ENCODE measurements around the gene PXDN. TPM values are rescaled to one million over a fixed set of nuclear protein-coding genes. Genes with fewer than 3 reads are reported as not detected.

Gene PXDN
- total and polyA plus RNA-seq, 2 of the 13 experiments (the other 11 are each of a cell fraction or from before 2014, with no cell fraction given): not detected

DNA sequence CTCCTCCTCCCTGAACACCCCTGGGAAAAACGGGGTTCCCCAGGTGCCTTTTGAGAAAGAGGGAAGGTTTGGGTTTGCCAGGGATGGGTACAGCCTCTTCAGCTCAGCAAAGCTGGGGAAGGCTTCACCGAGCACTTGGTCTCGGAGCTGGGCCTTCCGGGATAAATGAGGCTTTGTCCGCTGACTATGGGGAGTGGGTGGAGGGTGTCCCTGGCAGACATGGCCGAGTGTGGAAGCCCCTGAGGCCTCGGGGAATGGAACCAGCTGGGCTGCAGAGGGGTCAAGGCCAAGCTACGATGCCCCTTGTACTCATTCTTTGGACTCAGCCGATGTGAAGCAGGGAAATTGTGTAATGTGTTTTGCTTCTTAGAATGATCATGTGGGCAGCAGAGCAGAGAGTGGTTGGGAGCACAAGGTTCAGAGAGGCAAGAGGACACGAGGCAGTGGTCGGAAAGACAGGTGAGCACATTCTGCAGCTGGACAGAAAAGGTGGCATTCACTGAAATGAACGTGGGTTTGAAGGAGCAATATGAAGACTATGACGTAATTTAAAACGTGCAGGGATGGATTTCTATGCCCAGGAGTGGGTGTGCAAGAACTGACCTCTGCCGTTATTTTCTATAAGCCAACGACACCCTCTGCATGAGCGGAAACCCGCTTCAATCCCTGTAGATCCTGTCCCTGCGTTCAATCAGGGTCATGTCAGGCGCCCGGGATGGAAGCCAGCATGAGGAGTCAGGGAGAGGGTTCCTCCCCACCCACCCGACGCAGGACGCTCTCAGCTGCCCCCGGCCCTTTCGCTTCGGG is 142.6 kb downstream of the PXDN start (continued):
- TF ChIP-seq HNF4G (IDR thresholded peaks at IDR 0.05; ENCODE audit: borderline replicate concordance, low read depth, low read length) (peak; percentile 66), HNF4G (CRISPR knock-in tag; IDR thresholded peaks at IDR 0.05; ENCODE audit: borderline replicate concordance, low read depth) (peak; percentile 69; the same call in 1 of the 2 replicates), ZNF703 (CRISPR knock-in tag; IDR thresholded peaks at IDR 0.05; ENCODE audit: borderline replicate concordance) (no peak), ZNF644 (CRISPR knock-in tag; IDR thresholded peaks at IDR 0.05; ENCODE audit: low read depth) (0 out of 2 replicates have a peak, but pooled peaks have one; percentile 50), FOXA3 (CRISPR knock-in tag; IDR thresholded peaks at IDR 0.05) (peak; percentile 52; the same call in 1 of the 2 replicates), FOXP1 (IDR thresholded peaks at IDR 0.05) (no peak), FOXP1 (CRISPR knock-in tag; IDR thresholded peaks at IDR 0.05) (0 out of 2 replicates have a peak, but pooled peaks have one; percentile 24), TBP (CRISPR knock-in tag; IDR thresholded peaks at IDR 0.05) (no peak), ZMYM3 (CRISPR knock-in tag; IDR thresholded peaks at IDR 0.05) (peak; percentile 83), ZMAT3 (CRISPR knock-in tag; conservative IDR thresholded peaks at IDR 0.05) (no peak), AGO2 (optimal IDR thresholded peaks at IDR 0.05; ENCODE audit: low read depth, low read length) (no peak), ZNF329 (CRISPR knock-in tag; IDR thresholded peaks at IDR 0.05; ENCODE audit: low read depth) (no peak), ZMYM2 (CRISPR knock-in tag; IDR thresholded peaks at IDR 0.05) (peak; percentile 48; the same call in 1 of the 2 replicates), GATAD2A (CRISPR knock-in tag; IDR thresholded peaks at IDR 0.05) (peak; percentile 55; the same call in 1 of the 2 replicates), NR2C2 (CRISPR knock-in tag; IDR thresholded peaks at IDR 0.05; ENCODE audit: borderline replicate concordance) (peak; percentile 88), HDAC2 (CRISPR knock-in tag; IDR thresholded peaks at IDR 0.05) (peak; percentile 57; the same call in 1 of the 2 replicates), SP140L (CRISPR knock-in tag; IDR thresholded peaks at IDR 0.05; ENCODE audit: borderline replicate concordance) (no peak), JUN (CRISPR knock-in tag; IDR thresholded peaks at IDR 0.05) (0 out of 2 replicates have a peak, but pooled peaks have one; percentile 53), ZNF713 (CRISPR knock-in tag; IDR thresholded peaks at IDR 0.05) (no peak)
- TF ChIP-seq, protein P1, sequence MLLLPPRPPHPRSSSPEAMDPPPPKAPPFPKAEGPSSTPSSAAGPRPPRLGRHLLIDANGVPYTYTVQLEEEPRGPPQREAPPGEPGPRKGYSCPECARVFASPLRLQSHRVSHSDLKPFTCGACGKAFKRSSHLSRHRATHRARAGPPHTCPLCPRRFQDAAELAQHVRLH (CRISPR knock-in tag; IDR thresholded peaks at IDR 0.05; ENCODE audit: borderline replicate concordance, low read depth): peak; percentile 35; the same call in 1 of the 2 replicates
- TF ChIP-seq, protein P2, sequence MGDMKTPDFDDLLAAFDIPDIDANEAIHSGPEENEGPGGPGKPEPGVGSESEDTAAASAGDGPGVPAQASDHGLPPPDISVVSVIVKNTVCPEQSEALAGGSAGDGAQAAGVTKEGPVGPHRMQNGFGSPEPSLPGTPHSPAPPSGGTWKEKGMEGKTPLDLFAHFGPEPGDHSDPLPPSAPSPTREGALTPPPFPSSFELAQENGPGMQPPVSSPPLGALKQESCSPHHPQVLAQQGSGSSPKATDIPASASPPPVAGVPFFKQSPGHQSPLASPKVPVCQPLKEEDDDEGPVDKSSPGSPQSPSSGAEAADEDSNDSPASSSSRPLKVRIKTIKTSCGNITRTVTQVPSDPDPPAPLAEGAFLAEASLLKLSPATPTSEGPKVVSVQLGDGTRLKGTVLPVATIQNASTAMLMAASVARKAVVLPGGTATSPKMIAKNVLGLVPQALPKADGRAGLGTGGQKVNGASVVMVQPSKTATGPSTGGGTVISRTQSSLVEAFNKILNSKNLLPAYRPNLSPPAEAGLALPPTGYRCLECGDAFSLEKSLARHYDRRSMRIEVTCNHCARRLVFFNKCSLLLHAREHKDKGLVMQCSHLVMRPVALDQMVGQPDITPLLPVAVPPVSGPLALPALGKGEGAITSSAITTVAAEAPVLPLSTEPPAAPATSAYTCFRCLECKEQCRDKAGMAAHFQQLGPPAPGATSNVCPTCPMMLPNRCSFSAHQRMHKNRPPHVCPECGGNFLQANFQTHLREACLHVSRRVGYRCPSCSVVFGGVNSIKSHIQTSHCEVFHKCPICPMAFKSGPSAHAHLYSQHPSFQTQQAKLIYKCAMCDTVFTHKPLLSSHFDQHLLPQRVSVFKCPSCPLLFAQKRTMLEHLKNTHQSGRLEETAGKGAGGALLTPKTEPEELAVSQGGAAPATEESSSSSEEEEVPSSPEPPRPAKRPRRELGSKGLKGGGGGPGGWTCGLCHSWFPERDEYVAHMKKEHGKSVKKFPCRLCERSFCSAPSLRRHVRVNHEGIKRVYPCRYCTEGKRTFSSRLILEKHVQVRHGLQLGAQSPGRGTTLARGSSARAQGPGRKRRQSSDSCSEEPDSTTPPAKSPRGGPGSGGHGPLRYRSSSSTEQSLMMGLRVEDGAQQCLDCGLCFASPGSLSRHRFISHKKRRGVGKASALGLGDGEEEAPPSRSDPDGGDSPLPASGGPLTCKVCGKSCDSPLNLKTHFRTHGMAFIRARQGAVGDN (CRISPR knock-in tag; IDR thresholded peaks at IDR 0.05): peak; percentile 43
- TF ChIP-seq, protein P3, sequence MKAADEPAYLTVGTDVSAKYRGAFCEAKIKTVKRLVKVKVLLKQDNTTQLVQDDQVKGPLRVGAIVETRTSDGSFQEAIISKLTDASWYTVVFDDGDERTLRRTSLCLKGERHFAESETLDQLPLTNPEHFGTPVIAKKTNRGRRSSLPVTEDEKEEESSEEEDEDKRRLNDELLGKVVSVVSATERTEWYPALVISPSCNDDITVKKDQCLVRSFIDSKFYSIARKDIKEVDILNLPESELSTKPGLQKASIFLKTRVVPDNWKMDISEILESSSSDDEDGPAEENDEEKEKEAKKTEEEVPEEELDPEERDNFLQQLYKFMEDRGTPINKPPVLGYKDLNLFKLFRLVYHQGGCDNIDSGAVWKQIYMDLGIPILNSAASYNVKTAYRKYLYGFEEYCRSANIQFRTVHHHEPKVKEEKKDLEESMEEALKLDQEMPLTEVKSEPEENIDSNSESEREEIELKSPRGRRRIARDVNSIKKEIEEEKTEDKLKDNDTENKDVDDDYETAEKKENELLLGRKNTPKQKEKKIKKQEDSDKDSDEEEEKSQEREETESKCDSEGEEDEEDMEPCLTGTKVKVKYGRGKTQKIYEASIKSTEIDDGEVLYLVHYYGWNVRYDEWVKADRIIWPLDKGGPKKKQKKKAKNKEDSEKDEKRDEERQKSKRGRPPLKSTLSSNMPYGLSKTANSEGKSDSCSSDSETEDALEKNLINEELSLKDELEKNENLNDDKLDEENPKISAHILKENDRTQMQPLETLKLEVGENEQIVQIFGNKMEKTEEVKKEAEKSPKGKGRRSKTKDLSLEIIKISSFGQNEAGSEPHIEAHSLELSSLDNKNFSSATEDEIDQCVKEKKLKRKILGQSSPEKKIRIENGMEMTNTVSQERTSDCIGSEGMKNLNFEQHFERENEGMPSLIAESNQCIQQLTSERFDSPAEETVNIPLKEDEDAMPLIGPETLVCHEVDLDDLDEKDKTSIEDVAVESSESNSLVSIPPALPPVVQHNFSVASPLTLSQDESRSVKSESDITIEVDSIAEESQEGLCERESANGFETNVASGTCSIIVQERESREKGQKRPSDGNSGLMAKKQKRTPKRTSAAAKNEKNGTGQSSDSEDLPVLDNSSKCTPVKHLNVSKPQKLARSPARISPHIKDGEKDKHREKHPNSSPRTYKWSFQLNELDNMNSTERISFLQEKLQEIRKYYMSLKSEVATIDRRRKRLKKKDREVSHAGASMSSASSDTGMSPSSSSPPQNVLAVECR (CRISPR knock-in tag; IDR thresholded peaks at IDR 0.05; ENCODE audit: borderline replicate concordance): peak; percentile 38; the same call in 1 of the 2 replicates
